Caco-2 (cell line): ENCODE results near the gene EPHA4. TPM values are rescaled to one million over a fixed set of nuclear protein-coding genes. Genes with fewer than 3 reads are reported as not detected.

ENCODE experiments used
- BruUV-seq: library from RNA; stranded (reverse); fragments of 400-500 nt; replicated peaks from 2 replicates; lab custom pipeline; 2021; lab: Mats Ljungman, UMichigan
- CTCF ChIA-PET: fragments of 300-600 bp; sonication (Branson Sonifier 250); formaldehyde crosslinking; loops from one replicate; lab custom pipeline; 2022; ENCODE audit warnings: antibody characterized with exemption; lab: Charles Lee
- POLR2A ChIA-PET: fragments of 300-600 bp; sonication (Branson Sonifier 250); formaldehyde crosslinking; loops from one replicate; lab custom pipeline; 2022; ENCODE audit warnings: antibody characterized with exemption; lab: Charles Lee
- DNase-seq, 2 experiments: peaks; one replicate each; pipeline versions ENCODE4 v3.0.0 to v3.0.0-alpha.2; 2020 to 2022
- H3K27me3 ChIP-seq: replicated peaks from 2 replicates; pipeline ENCODE4 v1.6.0; 2011; ENCODE audit warnings: low read length; ENCODE audit not compliant: control insufficient read depth, insufficient read depth
- H3K36me3 ChIP-seq: 2 replicates; pipeline ENCODE4 v1.5.1; 2011; ENCODE audit warnings: low read length; ENCODE audit not compliant: control insufficient read depth, insufficient read depth
- H3K4me1 ChIP-seq: fragments of 250-450 bp; sonication (Bioruptor Pico); 2 replicates; pipeline ENCODE4 v1.5.1; 2020; ENCODE audit warnings: mild to moderate bottlenecking
- H3K4me3 ChIP-seq: 2 replicates; pipeline ENCODE4 v1.5.1; 2011; ENCODE audit warnings: low read depth, mild to moderate bottlenecking, control low read depth, low read length
- H3K9me3 ChIP-seq: fragments of 250-450 bp; sonication (Bioruptor Pico); 2 replicates; pipeline ENCODE4 v1.5.1; 2020; ENCODE audit warnings: mild to moderate bottlenecking, moderate library complexity
- H3K27ac Mint-ChIP-seq: one replicate; pipeline ENCODE4 v1.8.0; 2022; ENCODE audit warnings: mixed read lengths; ENCODE audit not compliant: unreplicated experiment
- H3K27me3 Mint-ChIP-seq: one replicate; pipeline ENCODE4 v1.8.0; 2022; ENCODE audit warnings: mixed read lengths; ENCODE audit not compliant: insufficient read depth, unreplicated experiment
- H3K36me3 Mint-ChIP-seq: one replicate; pipeline ENCODE4 v1.8.0; 2022; ENCODE audit warnings: mild to moderate bottlenecking, mixed read lengths; ENCODE audit not compliant: insufficient read depth, unreplicated experiment
- H3K4me1 Mint-ChIP-seq: one replicate; pipeline ENCODE4 v1.8.0; 2022; ENCODE audit warnings: low read depth, mixed read lengths; ENCODE audit not compliant: unreplicated experiment
- H3K4me3 Mint-ChIP-seq: one replicate; pipeline ENCODE4 v1.8.0; 2022; ENCODE audit warnings: mild to moderate bottlenecking, moderate library complexity, mixed read lengths; ENCODE audit not compliant: unreplicated experiment
- H3K9me3 Mint-ChIP-seq: one replicate; pipeline ENCODE4 v1.8.0; 2022; ENCODE audit warnings: mixed read lengths; ENCODE audit not compliant: unreplicated experiment
- intact Hi-C: fragments of 100-400 bp; cut with micrococcal nuclease; formaldehyde crosslinking; loops from one replicate; pipeline ENCODE4 v1.10.0; 2022; ENCODE audit not compliant: unreplicated experiment
- total RNA-seq: library from RNA; stranded (reverse); gene quantifications from 2 replicates; pipeline ENCODE4 v1.2.3, GENCODE V29; 2022
- TF ChIP-seq, protein P1 (sequence below), 2 experiments: fragments of 200-600 bp in 1 of 2; IDR thresholded peaks; 1 replicate in 1 of 2; 2 replicates in 1 of 2; pipeline versions ENCODE4 v1.5.1 to v1.8.0; 2011 to 2022; ENCODE audit warnings: antibody characterized with exemption in 1 of 2, control low read depth in 1 of 2, inconsistent platforms in 1 of 2, low read depth in 1 of 2, low read length in 1 of 2, mild to moderate bottlenecking in 1 of 2, moderate library complexity in 1 of 2; ENCODE audit not compliant: insufficient read depth in 1 of 2, severe bottlenecking in 1 of 2, unreplicated experiment in 1 of 2

Gene EPHA4
- total RNA-seq, 1 experiment from 2014 or later = 95.5 TPM

DNA sequence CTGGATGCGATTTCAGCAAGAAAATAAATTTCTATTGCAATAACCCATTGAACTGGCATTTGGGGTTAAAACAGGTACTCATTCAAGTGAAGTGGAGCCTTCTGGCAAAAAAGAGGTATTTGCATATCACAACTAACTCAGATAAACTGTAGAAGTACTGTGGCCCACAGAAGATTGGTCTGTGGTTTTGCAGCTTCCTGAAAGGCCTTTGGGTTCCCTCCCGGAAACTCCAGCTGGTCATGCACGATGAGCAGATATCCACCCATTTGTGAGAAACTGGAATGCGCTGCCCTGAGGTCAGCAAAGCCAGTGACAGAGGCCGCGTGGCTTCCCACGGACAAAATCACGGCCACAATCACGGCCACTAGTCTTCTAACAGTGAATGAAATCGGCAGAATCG is 106.3 kb downstream of the EPHA4 start:
- intact Hi-C loops = no loop called here
- DNase-seq = no peak
- Mint-ChIP-seq H3K36me3 (peaks cover 44% of the 10 kb centered on the region), H3K27me3 (no peaks in the 10 kb centered on the region), H3K4me3 (no peak overlapping the region), H3K9me3 (no peaks in the 10 kb centered on the region), H3K27ac (no peak overlapping the region), H3K4me1 (no peaks in the 10 kb centered on the region)
- no peaks in the 10 kb centered on the region for H3K9me3 ChIP-seq
- CTCF ChIA-PET = no interaction called here
- no peaks in the 10 kb centered on the region for H3K36me3 ChIP-seq
- POLR2A ChIA-PET = interaction anchor here (0.6 kb wide), 1 partner anchor 20 kb away, joined by 3 read pairs; no protein-coding TSS in a partner anchor
- H3K4me1 ChIP-seq = no peaks in the 10 kb centered on the region; the same call in 1 of the 2 replicates
- no TSS peak for BruUV-seq
- no peaks in the 10 kb centered on the region for H3K27me3 ChIP-seq
- H3K4me3 ChIP-seq = no peak overlapping the region
- TF ChIP-seq, protein P1, sequence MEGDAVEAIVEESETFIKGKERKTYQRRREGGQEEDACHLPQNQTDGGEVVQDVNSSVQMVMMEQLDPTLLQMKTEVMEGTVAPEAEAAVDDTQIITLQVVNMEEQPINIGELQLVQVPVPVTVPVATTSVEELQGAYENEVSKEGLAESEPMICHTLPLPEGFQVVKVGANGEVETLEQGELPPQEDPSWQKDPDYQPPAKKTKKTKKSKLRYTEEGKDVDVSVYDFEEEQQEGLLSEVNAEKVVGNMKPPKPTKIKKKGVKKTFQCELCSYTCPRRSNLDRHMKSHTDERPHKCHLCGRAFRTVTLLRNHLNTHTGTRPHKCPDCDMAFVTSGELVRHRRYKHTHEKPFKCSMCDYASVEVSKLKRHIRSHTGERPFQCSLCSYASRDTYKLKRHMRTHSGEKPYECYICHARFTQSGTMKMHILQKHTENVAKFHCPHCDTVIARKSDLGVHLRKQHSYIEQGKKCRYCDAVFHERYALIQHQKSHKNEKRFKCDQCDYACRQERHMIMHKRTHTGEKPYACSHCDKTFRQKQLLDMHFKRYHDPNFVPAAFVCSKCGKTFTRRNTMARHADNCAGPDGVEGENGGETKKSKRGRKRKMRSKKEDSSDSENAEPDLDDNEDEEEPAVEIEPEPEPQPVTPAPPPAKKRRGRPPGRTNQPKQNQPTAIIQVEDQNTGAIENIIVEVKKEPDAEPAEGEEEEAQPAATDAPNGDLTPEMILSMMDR (IDR thresholded peaks at IDR 0.05; ENCODE audit: insufficient read depth in 1 of 2, low read depth in 1 of 2, low read length in 1 of 2, severe bottlenecking in 1 of 2, unreplicated experiment in 1 of 2) = no peak

DNA sequence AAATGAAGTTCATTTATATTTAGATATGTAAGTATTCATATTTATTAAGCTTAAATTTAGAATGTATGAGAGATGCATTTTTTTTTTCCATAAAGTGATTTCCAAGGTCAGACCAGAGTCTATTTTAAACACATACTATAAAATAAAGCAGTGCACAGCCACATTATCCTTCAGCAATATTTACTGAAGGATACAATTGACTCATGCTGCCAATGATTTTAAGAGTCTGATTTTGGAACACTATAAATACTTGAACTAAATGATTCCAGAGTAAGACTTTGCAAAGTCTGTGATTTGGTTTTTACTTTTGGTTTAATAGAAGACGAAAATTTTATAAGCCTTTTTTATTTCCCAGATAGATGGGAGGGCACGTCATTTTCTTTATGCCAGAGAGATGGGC is 107.1 kb downstream of the EPHA4 start:
- Mint-ChIP-seq H3K4me3 (no peak overlapping the region), H3K36me3 (peaks cover 39% of the 10 kb centered on the region), H3K9me3 (no peaks in the 10 kb centered on the region), H3K4me1 (no peaks in the 10 kb centered on the region), H3K27ac (no peak overlapping the region), H3K27me3 (no peaks in the 10 kb centered on the region)
- ChIA-PET POLR2A (no interaction called here), CTCF (no interaction called here)
- no TSS peak for BruUV-seq
- intact Hi-C loops = no loop called here
- no peaks in the 10 kb centered on the region for H3K36me3 ChIP-seq
- no peaks in the 10 kb centered on the region; the same call in 1 of the 2 replicates for H3K4me1 ChIP-seq
- H3K9me3 ChIP-seq = no peaks in the 10 kb centered on the region
- H3K4me3 ChIP-seq = no peak overlapping the region
- DNase-seq = no peak
- H3K27me3 ChIP-seq = no peaks in the 10 kb centered on the region
- TF ChIP-seq, protein P1 (IDR thresholded peaks at IDR 0.05; ENCODE audit: insufficient read depth in 1 of 2, low read depth in 1 of 2, low read length in 1 of 2, severe bottlenecking in 1 of 2, unreplicated experiment in 1 of 2) = no peak

DNA sequence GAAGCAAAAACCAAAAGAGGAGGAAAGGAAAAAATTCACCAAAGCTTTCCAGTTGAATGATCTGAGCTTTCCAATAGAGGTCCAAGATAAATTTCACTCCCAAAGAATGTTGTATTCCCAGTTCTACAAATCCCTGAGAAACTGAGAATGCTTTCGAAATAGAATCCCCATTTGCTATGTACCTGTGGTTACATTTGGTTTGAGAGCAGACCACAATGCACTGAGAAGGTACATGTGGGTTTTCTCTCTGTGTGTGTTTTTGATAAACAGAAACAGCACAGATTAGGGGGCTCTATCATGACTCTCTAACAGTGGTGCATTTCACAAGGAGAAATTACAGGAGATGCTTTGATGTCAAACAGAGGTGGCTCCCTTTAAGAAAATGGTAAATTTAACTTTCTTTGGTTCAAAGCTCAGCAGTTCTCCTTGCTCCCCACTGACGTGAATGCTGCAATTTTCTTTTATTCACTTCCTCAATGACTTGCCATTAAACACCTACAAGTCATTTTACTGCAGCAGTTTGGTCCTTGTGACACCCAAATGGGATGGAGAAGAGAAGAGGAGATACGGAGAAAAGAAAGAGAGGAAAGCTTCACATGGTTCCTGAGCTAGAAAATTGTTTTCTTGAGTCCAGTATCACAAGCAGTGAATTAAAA is 108.7 kb downstream of the EPHA4 start:
- peaks cover 34% of the 10 kb centered on the region for H3K36me3 Mint-ChIP-seq
- BruUV-seq = no TSS peak

More for the DNA sequence above, 108.7 kb downstream of the EPHA4 start:
- CTCF ChIA-PET = interaction anchor here (1.0 kb wide), 1 partner anchor 110 kb away, joined by 3 read pairs; no protein-coding TSS in a partner anchor
- intact Hi-C loops = no loop called here
- TF ChIP-seq, protein P1 (IDR thresholded peaks at IDR 0.05; ENCODE audit: insufficient read depth in 1 of 2, low read depth in 1 of 2, low read length in 1 of 2, severe bottlenecking in 1 of 2, unreplicated experiment in 1 of 2) = no peak
- Histone ChIP-seq H3K9me3 (no peaks in the 10 kb centered on the region), H3K36me3 (no peaks in the 10 kb centered on the region), H3K27me3 (no peaks in the 10 kb centered on the region), H3K4me1 (no peaks in the 10 kb centered on the region), H3K4me3 (no peak overlapping the region)
- no peaks in the 10 kb centered on the region for H3K9me3 Mint-ChIP-seq
- H3K27me3 Mint-ChIP-seq = no peaks in the 10 kb centered on the region
- H3K27ac Mint-ChIP-seq = no peak overlapping the region
- POLR2A ChIA-PET = no interaction called here
- no peak overlapping the region for H3K4me3 Mint-ChIP-seq
- no peak for DNase-seq
- no peaks in the 10 kb centered on the region for H3K4me1 Mint-ChIP-seq
